HUES48 (cell line): ENCODE data around the gene RRAS.

ENCODE experiments used
- H3K27ac ChIP-seq: one replicate; pipeline ENCODE4 v1.7.0; 2013; ENCODE audit warnings: low read depth, low read length, inconsistent platforms
- H3K27me3 ChIP-seq: 2 replicates; pipeline ENCODE4 v1.6.1; 2013; ENCODE audit warnings: mild to moderate bottlenecking, low read length; ENCODE audit not compliant: control insufficient read depth, insufficient read depth
- H3K36me3 ChIP-seq: 2 replicates; pipeline ENCODE4 v1.6.1; 2013; ENCODE audit warnings: low read length; ENCODE audit not compliant: control insufficient read depth, insufficient read depth
- H3K4me1 ChIP-seq: 2 replicates; pipeline ENCODE4 v1.6.1; 2013; ENCODE audit warnings: mild to moderate bottlenecking, low read length; ENCODE audit not compliant: control insufficient read depth, insufficient read depth
- H3K4me3 ChIP-seq: 2 replicates; pipeline ENCODE4 v1.5.1; 2013; ENCODE audit warnings: mild to moderate bottlenecking, low read depth, low read length
- H3K9ac ChIP-seq: 2 replicates; pipeline ENCODE4 v1.6.1; 2013; ENCODE audit warnings: mild to moderate bottlenecking, low read depth, low read length, moderate library complexity
- H3K9me3 ChIP-seq: 2 replicates; pipeline ENCODE4 v1.6.1; 2013; ENCODE audit warnings: low read length; ENCODE audit not compliant: control insufficient read depth, insufficient read depth

The RRAS gene

DNA sequence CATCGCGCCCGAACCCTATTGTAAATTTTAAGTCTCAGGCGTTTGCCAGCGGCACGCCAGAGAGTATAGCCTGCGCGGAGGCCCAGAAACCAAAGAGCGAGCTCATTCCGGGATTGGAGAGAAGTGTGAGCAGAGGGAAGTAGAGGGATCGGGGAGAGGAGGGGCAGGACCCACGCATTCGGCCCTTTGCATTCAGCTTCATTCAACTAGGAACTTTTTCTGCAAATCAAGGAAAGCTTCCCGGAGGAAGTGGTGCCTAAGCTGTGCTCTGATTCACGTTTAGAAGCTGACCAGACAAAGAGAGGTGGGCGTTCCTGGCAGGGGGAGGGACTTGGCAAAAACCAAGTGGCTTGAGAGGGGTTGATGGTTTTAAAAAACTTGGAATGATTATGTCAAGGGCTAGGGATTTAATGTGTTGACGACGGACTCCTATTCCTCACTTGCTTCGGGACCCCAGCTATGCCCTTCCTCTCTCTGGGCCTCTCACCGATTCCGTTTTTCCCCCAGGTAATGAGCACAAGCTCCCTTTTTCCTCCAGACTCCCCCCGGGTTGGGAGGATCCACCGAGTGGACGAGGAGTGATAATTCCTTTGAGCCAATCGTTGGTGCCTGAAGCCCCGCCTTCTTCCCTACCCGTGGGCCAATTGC lies 36.3 kb upstream of the RRAS start:
- peaks cover 19% of the 10 kb centered on the region for H3K4me1 ChIP-seq
- peaks cover 15% of the 10 kb centered on the region for H3K36me3 ChIP-seq
- no peaks in the 10 kb centered on the region for H3K27me3 ChIP-seq
- H3K9me3 ChIP-seq: no peaks in the 10 kb centered on the region
- H3K4me3 ChIP-seq: peak overlapping the region; percentile 67
- peak overlapping the region; percentile 96 for H3K9ac ChIP-seq
- H3K27ac ChIP-seq: peak overlapping the region; percentile 96

DNA sequence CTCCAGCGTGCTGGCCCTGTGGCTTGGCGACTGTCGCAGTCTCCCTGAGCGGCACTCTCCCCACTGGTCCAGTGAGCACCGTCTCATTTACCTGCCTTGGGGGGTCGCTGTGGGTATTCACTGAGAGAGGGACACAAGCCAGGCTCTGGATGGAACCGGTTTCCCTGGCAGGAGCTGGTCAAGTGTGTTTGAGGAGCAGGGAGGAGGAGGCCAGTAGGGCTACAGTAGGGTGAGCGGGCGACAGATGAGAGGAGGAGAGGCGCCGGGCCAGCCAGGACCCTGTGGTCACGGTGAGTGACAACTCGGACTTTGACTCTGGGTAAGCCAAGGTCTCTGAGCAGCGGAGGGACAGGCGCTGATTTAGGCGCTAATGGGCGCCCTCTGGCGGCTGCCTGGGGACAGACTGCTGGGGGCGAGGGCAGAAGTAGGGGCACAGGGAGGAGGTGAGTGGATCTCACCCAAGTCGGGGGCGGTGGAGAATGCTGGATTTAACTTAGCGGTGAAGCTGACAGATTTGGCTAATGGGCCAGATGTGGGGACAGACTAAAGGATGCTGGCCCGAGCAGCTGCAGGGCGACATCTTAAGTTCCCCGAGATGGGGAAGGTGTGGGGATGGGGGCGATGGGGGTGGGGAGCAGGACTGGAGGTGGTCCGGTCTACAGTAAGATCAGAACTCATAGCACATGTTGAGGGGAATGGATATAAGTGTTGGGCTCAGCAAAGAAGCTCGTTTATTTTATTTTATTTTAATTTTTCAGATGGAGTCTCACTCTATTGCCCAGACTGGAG lies 32.4 kb upstream of the RRAS start:
- no peaks in the 10 kb centered on the region for H3K9me3 ChIP-seq
- no peaks in the 10 kb centered on the region for H3K27me3 ChIP-seq
- peak overlapping the region; percentile 29; the same call in 1 of the 2 replicates for H3K9ac ChIP-seq
- H3K4me3 ChIP-seq: peak overlapping the region; percentile 49
- peaks cover 36% of the 10 kb centered on the region for H3K36me3 ChIP-seq
- H3K27ac ChIP-seq: peak overlapping the region; percentile 75
- peaks cover 6% of the 10 kb centered on the region; the same call in 1 of the 2 replicates for H3K4me1 ChIP-seq

DNA sequence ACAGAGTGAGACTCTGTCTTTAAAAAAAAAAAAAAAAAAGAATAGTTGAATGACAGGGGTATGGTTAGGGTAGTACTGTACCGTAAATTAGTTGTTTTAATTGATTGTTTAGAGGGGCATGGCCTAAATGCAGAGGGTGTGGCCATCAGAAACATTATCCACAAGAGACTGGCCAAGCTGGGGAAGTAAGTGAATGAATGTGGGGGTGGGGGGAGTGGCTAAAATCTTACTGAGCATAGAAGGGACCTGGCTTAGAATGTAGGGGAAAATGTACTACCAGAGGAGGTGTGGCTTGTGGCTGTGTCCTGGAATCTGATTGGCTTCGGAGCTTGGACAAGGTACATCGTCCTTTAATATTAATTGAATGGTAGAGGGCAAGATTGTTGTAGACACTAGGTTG lies 29.6 kb upstream of the RRAS start:
- Histone ChIP-seq H3K27ac (no peak overlapping the region), H3K9me3 (no peaks in the 10 kb centered on the region), H3K27me3 (no peaks in the 10 kb centered on the region), H3K9ac (no peak overlapping the region), H3K4me1 (peaks cover 6% of the 10 kb centered on the region; the same call in 1 of the 2 replicates), H3K4me3 (no peak overlapping the region), H3K36me3 (peaks cover 40% of the 10 kb centered on the region)

DNA sequence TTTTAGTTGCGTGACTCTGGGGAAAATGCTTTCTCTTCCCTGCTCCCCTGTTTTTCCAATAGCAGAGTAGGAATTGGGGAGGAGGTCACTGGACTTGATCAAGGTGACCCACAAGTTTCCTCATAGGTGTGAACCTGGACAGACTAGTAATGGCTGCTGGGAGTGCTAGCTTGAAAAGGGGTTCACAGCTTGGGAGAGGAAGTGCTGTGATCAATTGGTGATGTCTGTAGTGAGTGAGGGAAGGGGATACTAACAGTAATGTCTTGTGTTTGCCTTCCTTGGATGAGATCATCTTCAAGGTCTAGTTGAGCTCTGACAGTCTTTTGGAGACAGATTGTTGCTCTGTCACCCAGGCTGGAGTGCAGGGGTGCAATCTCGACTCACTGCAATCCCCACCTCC lies 27.5 kb upstream of the RRAS start:
- Histone ChIP-seq H3K4me3 (no peak overlapping the region), H3K4me1 (peaks cover 6% of the 10 kb centered on the region; the same call in 1 of the 2 replicates), H3K27me3 (no peaks in the 10 kb centered on the region), H3K27ac (no peak overlapping the region), H3K9ac (no peak overlapping the region), H3K36me3 (peaks cover 42% of the 10 kb centered on the region), H3K9me3 (no peaks in the 10 kb centered on the region)

DNA sequence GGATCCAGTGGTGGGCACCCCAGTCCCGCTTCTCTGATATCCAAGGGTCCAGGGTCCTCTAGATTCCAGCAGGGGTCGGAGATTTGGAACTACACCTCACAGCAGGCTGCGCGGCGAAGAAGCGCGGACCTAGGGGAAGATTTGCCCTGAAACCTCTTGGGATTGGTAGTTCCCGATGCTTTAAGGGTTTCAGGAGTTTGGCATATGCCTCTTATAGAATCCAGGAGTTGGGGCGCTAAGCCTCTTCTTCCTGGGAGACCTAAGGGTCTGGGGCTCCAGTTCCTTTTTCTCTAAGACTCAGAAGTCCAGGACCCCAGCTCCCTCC lies 26.1 kb upstream of the RRAS start:
- Histone ChIP-seq H3K27ac (peak overlapping the region; percentile 88), H3K9ac (peak overlapping the region; percentile 34), H3K4me3 (peak overlapping the region; percentile 86), H3K36me3 (peaks cover 55% of the 10 kb centered on the region), H3K27me3 (no peaks in the 10 kb centered on the region), H3K4me1 (no peaks in the 10 kb centered on the region), H3K9me3 (no peaks in the 10 kb centered on the region)

DNA sequence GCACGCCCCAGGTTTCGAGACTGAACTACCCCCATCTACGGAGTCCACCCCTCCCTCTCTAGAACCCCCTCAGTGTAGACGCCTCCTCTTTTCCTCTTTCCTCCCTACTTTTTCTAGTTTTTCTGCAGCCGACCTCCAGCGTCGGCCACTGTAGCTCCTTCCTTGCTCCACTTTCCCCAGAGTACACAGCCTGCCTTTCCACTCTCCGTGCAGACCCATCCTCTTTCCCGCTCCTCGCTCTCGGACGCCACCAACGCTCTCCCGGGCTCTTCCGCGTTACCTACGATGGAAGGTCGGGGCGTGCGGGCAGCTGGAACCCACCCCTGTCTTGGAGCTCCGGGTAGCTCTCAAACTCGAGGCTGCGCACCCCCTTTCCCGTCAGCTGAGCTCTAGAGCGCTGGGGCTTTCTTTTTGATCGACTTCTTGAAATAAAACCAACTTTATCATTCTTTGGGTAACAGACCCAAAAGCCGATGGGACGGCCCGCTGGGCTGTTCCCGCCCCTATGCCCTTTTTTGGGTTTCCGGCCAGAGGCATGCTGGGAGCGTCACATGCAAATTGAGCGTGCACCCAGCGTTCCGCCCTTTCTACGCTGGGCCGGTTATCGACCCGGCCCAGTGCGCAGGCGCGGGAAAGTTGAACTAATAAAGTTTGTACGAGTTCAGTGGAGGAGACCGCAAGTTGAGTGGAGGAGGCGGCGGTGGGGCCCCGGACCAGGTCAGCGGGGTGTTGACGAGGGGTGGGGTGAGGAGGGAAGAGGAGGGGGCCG lies 25.6 kb upstream of the RRAS start, which contains the start of the genes BCL2L12 and IRF3:
Gene BCL2L12 (plus strand): TSS at position 583 of the 769 bp plus-strand sequence. CDS start 760 bp downstream, outside the sequence.
Gene IRF3 (minus strand): TSS at position 507 of the 769 bp plus-strand sequence. CDS start 1,019 bp downstream, outside the sequence.
- H3K9me3 ChIP-seq: no peaks in the 10 kb centered on the region
- H3K36me3 ChIP-seq: peaks cover 55% of the 10 kb centered on the region
- peak within 1 kb of the TSS; percentile 81 for H3K9ac ChIP-seq
- H3K4me3 ChIP-seq: peak within 1 kb of the TSS; percentile 86
- no peaks in the 10 kb centered on the region for H3K27me3 ChIP-seq
- peak within 1 kb of the TSS; percentile 88 for H3K27ac ChIP-seq
- no peaks in the 10 kb centered on the region for H3K4me1 ChIP-seq

DNA sequence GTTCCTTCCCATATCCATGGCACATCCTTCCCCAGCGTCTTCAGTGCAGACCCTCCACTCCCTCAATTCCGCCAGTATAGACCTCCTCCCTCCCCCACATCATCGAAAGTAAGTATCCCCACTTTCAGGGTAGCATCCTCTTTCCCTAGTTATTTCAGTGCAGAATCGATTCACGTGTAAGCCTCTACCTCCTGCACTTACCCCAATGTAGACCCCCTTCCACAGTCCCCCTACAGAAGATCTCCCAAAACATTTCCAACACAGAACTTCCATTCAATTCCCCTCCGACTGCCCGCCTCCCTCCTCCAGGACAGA lies 25.1 kb upstream of the RRAS start:
- Histone ChIP-seq H3K9me3 (peaks cover 5% of the 10 kb centered on the region; the same call in 1 of the 2 replicates), H3K36me3 (peaks cover 57% of the 10 kb centered on the region), H3K4me1 (no peaks in the 10 kb centered on the region), H3K27ac (peak overlapping the region; percentile 88), H3K4me3 (peak overlapping the region; percentile 86), H3K9ac (peak overlapping the region; percentile 81), H3K27me3 (no peaks in the 10 kb centered on the region)

DNA sequence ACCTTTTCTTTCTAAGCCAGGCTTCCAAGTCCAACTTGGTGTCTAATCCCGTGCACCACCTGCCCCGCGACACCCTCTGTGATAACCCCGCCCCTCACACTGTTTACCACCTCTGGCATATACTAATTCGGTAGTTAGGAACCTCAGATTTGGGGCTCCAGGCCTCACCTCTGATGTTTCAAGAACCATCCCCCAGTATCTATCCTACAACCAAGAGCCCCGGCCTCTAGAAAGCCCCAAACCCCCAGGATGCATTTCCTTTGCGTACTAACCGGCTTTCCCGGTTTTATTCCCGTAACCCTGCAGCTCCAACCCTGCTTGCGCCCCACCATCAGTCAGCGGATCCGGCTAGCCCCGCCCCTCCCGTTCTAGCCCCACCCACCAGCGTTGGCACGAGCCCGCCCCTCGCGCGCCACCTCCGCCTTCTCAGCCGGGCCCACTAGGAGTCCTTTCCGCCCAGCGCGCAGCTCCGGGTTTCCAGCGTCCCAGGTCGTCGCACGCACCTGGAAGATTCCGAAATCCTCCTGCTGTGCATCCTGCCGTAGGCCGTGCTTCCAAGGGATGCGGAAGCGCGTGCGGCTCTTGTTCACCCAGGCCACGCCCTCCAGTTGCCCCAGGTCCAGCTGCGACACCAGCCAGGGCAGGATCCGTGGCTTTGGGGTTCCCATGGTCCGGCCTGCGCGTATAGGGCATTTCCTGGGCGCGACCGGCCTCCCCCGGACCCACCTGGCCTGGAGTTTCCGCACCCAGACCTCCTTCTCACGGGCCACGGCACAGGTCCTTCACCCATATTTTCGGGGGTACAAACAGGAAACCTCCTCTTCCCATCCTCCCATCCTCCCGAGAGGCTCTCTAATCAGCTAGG lies 24.5 kb upstream of the RRAS start:
- peaks cover 56% of the 10 kb centered on the region for H3K36me3 ChIP-seq

DNA sequence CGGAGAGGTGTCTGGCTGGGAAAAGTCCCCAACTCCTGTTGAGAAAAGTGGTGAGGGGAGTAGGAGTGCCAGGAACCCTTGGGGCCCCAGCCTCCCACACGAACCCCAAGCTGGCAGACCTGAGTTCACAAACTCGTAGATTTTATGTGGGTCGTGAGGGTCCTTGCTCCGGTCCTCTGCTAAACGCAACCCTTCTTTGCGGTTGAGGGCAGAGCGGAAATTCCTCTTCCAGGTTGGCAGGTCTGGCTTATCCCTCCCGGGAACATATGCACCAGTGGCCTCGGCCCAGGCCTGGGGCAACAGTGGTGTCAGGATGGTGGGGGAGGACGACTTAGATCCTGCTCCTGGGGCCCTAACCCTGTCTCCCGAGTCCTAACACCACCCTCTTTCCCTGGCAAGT lies 23.3 kb upstream of the RRAS start:
- no peak overlapping the region for H3K4me3 ChIP-seq
- no peaks in the 10 kb centered on the region for H3K27me3 ChIP-seq
- H3K4me1 ChIP-seq: no peaks in the 10 kb centered on the region
- H3K27ac ChIP-seq: no peak overlapping the region
- peaks cover 57% of the 10 kb centered on the region for H3K36me3 ChIP-seq
- H3K9ac ChIP-seq: no peak overlapping the region
- peaks cover 7% of the 10 kb centered on the region; the same call in 1 of the 2 replicates for H3K9me3 ChIP-seq

More for the DNA sequence above, 24.5 kb upstream of the RRAS start:
- peak overlapping the region; percentile 88 for H3K27ac ChIP-seq
- peak overlapping the region; percentile 81 for H3K9ac ChIP-seq
- H3K27me3 ChIP-seq: no peaks in the 10 kb centered on the region
- peak overlapping the region; percentile 86 for H3K4me3 ChIP-seq
- peaks cover 7% of the 10 kb centered on the region; the same call in 1 of the 2 replicates for H3K9me3 ChIP-seq
- H3K4me1 ChIP-seq: no peaks in the 10 kb centered on the region

DNA sequence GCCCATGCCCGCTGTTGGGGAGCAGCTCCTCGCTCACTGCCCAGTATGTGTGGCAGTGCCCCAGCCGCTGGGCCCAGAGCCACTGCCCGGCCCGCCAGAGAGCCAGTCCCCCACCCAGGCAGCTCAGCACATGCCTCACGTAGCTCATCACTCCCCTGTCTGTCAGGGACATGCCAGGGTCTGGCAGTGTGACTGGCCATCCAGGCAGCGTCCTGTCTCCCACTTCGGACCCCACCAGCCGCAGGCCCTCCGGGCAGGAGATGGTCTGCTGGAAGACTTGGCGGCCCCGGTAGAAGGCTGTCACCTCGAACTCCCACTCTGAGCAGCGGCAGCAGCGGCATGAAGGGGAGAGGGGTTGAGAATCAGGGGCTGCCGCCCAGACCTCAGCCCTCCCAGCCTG lies 22.1 kb upstream of the RRAS start:
- Histone ChIP-seq H3K9ac (no peak overlapping the region), H3K27me3 (no peaks in the 10 kb centered on the region), H3K4me1 (no peaks in the 10 kb centered on the region), H3K36me3 (peaks cover 57% of the 10 kb centered on the region), H3K9me3 (peaks cover 7% of the 10 kb centered on the region; the same call in 1 of the 2 replicates), H3K4me3 (no peak overlapping the region), H3K27ac (no peak overlapping the region)
